NCI-H510A (cell line): Measurements from ENCODE around the gene IDNK.

Experiments used
- DNase-seq: peaks from one replicate; lab custom pipeline; 2025; lab: John Stamatoyannopoulos, UW

IDNK gene

DNA sequence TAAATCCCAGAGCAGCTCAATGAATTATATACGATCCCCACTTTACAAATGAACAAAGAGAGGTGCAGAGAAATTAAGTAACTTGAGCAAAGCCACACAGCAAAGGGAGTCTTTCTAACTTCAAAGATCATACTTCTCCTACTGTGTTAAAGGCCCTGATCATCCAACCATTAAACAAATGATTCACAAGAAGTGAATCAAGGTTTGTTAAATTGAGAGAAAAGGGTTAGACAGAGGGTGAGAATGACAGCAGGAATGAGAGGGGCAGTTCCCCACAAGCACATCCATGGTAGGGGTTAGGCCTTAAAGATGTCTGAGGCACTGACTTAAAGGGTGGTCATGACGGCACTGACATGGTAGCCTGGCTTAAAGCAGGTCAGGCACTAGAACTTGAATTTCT lies 10.7 kb downstream of the IDNK start:
- DNase-seq: no peak

DNA sequence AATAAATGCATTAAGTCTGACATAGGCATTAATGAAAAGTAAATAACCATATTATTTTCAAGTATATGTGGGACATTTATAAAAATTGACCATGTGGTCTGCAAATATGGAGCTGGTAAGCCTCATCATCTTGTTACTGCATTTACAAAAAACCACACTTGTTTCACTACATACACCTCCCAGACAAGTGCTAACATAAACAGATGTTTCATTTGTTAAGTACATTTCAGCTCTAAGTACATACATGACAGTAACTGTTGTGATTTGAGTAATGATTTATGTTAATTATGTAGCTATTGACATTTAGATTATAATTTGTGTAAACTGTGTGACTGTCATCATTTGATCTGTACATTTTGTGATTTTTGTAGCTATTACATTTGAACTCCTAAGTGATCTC lies 13.9 kb downstream of the IDNK start:
- DNase-seq: no peak

- no peak for DNase-seq
These were observed 14.4 kb downstream of the IDNK start for GRCh38 chr9:83637389-83637788.

- DNase-seq: no peak
These were observed 16.3 kb downstream of the IDNK start for GRCh38 chr9:83639266-83639665.

DNA sequence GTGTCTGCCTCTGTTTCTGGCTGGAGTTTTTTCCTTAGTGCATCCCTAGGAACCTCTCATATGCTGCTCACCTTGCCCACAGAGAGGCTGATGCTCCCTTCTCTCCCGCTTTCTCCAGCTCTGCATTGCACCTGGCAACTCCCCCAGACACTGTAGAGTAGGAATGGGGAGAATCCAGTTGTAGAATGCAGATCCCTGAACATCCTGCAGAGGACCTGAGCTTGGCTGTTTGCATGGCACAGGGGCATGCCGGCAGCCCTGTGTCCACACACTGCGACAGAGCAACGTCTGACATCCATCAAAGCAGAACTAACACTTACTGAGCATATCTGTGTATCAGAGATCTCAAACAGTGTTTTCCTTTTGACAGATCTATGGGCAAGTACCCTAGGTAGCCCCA lies 19.9 kb downstream of the IDNK start:
- DNase-seq: no peak

DNA sequence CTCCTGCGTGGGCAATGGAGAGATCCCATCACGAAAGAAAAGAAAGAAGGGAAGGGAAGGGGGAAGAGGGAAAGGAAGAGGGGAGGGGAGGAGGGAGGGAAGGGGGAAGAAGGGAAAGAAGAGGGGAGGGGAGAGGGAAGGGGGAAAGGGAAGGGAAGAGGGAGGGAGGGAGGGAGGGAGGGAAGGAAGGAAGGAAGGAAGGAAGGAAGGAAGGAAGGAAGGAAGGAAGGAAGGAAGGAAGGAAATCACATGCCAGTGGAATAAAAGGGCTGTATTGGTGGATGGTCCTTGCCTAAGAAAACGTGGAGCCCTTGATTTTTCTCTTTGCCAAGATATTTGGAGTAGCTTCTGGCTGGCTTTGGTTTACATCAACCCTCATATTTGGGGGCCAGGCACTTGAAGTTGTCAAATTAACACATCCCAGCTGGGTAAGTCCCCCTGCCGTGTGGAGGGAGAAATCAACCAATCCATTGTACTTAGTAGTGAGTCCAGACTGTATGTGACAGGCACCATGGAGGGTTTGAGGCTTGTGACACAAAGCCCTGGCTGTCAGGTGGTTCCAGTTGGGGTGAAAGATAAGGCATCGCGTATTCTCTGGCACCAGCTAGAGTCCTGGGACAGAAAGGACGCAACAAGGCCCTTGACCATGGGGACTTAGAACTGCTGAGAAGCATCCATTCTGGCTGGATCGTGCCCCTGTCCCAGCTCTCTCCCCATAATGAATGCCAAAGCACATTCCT lies 23.7 kb downstream of the IDNK start:
- DNase-seq: no peak

DNA sequence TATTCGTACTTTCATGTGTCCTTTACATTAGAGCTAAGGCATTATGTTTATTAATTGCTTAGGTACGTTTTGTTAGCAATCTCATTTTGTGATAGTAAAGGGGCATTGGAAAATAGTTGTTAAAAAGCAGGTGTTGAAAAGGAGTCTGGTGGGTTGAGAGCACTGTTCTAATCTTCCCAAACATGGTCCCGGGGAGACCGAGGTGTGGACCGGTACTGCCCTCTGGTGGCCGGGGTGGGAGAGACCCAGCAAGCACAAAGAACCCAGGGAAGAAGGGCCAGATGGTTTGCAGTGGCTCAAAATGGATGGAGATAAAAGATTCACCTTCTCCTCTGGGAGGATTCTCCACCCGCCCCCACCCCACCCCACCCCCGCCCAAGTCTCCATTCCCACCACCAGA lies 26.1 kb downstream of the IDNK start:
- peak; percentile 5 for DNase-seq

GRCh38 chr9:83649515-83649914 lies 26.6 kb downstream of the IDNK start:
- DNase-seq: no peak

- no peak for DNase-seq
These were observed 28.6 kb downstream of the IDNK start for GRCh38 chr9:83651558-83651957.

- no peak for DNase-seq
These were observed 29.5 kb downstream of the IDNK start for GRCh38 chr9:83652433-83652832.

DNA sequence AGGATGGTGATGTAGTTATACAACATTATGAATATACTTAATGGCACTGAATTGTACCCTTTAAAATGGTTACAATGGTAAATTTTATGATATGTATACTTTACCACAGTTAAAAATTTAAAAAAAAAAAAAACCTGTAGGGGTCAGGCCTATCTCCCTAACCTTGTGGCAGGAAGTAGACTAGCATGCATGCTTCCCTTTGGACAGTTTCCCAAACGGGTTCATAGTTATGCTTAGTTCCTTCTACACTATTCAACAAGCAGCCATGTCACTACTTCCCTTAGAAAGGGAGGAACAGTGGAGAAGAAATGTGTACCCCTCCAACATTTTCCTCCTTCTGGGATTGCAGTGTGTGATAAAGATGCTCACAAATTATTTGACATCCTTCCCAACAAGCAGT lies 32.5 kb downstream of the IDNK start:
- no peak for DNase-seq

DNA sequence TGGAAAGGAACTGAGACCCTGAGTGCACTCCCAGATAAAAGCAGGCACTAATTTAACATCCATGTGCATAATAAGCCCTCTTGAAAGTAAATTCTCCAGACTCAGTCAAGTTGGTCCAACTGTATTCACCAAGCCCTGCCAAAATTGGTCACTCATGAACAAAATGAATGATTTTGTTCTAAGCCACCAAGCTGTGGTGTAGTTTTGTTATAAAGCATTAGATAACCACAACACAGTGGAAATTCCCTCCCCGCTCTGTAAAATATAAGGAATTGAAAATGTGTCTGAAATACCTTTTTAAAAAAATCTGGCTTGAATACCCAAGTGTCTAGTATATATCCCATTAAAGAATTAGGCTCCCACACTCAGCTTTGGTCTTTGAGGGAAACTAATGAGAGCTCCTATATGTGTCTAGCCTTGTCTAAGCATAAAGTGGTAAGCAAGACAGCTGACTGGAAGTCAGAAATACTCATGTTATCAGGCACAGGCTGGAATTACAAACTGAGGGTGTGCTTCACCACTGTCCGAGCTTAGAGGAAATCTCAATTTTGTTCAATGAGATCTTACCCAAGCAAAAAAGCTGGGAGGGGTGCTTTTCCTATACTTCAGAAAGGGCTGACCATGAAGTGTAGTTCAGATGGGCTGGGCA lies 33.2 kb downstream of the IDNK start:
- DNase-seq: no peak

- no peak for DNase-seq
These were observed 34.0 kb downstream of the IDNK start for GRCh38 chr9:83656952-83657351.

GRCh38 chr9:83662933-83663332 lies 40.0 kb downstream of the IDNK start:
- DNase-seq: no peak

DNA sequence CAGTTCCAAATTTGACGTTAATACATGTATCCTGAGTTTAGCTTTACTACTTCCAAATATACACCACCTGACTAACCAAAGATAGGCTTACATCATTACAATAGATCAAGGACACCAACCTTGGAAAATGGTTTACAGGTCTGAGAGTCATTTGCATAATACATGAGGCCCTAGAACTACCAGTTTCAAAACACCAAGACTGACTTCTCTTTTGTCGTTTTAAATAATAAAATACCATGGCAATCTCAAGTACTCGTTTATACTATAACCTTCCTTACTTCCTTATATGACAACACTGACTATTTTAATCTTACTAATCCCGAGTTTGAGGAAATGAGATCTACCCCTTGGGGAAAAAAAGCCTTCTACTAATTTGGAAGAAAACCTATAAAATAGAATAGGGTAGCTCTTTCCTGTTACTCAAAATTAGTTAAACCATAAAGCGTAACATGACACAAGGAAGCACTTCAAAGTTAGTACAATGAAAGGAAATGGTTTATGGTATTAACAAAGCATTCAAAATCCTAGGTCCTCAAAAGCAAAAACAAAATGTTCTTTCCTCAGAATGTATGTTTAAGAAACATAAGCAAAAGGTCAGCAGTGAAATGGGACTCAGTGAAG lies 42.7 kb downstream of the IDNK start:
- DNase-seq: no peak

DNA sequence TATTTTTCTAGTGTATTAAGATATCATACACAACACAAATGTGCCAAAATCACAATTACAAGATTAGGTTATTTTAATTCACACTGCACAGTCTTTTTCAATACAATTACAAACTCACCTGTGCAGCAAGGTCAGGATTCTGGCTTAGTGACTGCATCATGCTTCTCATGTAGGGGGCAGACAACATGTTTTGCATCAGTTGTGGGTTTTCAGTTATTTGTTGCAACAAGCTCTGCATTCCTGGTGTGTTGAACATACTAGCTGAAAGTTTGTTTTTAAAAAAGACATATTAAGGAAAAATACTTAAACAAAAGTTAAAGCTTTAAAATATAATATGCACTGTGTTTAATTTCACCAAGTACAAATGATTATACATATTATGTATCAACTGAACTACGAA lies 46.1 kb downstream of the IDNK start:
- DNase-seq: no peak

GRCh38 chr9:83670381-83670780 lies 47.4 kb downstream of the IDNK start:
- no peak for DNase-seq

DNA sequence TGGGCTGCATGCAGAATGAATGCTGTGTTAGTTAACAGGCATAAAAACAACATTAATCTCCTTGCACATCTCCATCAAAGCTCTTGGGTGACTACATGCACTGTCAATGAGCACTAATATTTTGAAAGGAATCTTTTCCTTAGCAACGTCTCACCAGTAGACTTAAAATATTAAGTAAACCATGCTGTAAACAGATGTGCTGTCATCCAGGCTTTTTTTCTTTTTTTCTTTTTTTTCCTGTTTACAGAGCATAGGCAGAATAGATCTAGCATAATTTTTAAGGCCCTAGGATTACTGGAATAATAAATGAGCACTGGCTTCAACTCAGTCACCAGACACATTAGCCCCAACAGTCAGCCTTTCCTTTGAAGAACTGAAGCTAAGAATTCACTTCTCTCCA lies 48.5 kb downstream of the IDNK start:
- no peak for DNase-seq

- no peak for DNase-seq
These were observed 52.5 kb downstream of the IDNK start for GRCh38 chr9:83675466-83675865.

GRCh38 chr9:83677596-83677995 lies 54.7 kb downstream of the IDNK start:
- DNase-seq: no peak

DNA sequence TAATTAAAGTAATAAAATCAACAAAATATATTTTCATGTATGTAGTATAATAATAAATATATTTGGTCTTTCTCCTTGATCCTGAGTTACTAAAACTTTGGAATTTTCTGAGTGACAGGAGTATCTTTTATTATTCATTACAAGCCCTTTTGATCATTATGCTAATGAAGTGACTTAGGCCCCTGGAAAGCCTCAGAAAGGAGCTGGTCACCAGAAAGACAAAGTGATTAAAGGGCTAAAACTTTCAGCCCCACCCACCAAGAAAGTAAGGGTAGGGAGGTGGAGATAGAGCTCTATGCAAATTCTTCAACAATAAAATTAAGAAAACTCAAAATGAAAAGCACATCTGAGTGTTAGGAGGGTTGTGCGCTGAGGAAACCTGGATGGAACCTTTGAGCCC lies 57.3 kb downstream of the IDNK start:
- no peak for DNase-seq

- DNase-seq: no peak
These were observed 58.5 kb downstream of the IDNK start for GRCh38 chr9:83681490-83681889.

GRCh38 chr9:83688921-83689320 lies 66.0 kb downstream of the IDNK start:
- DNase-seq: no peak

DNA sequence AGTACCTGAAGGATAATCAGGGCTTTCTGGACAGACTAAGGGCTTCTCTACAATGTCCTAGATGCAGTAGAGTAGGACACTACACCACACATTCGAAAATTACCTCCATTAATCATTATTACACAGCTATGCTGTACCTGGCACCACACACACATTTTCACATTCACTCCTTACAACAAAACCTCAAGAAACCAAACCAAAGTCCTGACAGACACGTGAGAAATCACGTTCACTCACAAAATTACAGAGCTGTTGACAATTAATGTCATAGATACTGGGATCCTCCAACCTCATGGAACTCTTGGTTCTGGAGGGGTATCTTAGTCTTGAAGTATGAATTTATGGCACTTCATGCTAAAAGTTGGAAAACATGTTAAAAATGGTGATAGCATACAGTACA lies 68.5 kb downstream of the IDNK start:
- DNase-seq: no peak
